ENCODE measurements around the gene CNTN1. TPM values are rescaled to one million over a fixed set of nuclear protein-coding genes. Genes with fewer than 3 reads are reported as not detected.

Gene CNTN1
- total RNA-seq, 3 donors from 2014 or later: 0.38 to 6.9 (median 1.3) TPM

- Histone ChIP-seq H3K9me3 (no peaks in the 10 kb centered on the region), H3K4me1 (ENCODE audit: low read depth) (no peaks in the 10 kb centered on the region), H3K4me3 (no peak overlapping the region), H3K36me3 (ENCODE audit: low read depth) (no peaks in the 10 kb centered on the region)
- TF ChIP-seq CTCF (IDR thresholded peaks at IDR 0.05): no peak
- intact Hi-C loops (cut with DNase I, micrococcal nuclease): no loop called here
- DNase-seq (no peak), ATAC-seq (no peak)
Measured at GRCh38 chr12:40911676-40912075, 219.4 kb downstream of the CNTN1 start.

DNA sequence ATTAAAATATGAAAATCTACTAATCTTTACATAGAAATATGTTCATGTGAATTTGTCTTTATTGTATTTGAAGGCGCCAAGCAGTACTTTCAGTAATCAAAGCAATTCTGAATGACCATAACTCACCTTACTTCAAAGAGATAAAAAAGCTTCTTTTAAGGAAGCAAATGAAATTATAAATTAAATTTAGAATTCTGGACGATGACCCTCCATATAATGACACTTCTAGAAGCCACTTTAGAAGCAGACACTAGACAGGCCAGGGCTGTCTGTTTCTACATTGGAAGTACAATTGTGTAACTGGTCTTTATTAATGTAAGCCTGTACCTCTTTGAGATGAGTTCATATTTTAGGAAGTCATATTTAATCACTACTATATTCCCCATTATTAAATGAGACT lies 222.9 kb downstream of the CNTN1 start:
- no peak for TF ChIP-seq CTCF (IDR thresholded peaks at IDR 0.05)
- Histone ChIP-seq H3K36me3 (ENCODE audit: low read depth) (no peaks in the 10 kb centered on the region), H3K9me3 (no peaks in the 10 kb centered on the region), H3K4me3 (no peak overlapping the region), H3K4me1 (ENCODE audit: low read depth) (no peaks in the 10 kb centered on the region)
- DNase-seq (no peak), ATAC-seq (no peak)
- intact Hi-C loops (cut with DNase I, micrococcal nuclease): no loop called here

DNA sequence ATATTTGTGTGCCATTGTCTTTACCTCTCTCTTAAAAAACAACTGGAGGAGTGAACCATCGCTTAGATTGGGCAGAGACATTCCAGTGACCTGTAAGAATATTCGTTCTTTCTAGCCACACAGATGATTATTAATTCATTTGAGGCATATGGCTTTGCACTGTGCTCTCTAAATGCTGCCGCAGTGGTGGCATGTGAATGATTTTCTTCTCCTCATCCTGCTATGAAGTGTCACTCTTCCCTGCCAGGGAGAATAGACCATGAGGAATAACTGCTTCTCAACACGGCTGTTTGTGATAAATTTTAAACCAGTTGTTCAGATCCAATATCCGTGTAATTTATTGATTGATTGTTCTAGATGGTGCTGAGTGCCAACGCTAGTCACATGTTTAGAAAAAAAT lies 225.3 kb downstream of the CNTN1 start:
- H3K4me3 ChIP-seq: no peak overlapping the region
- ATAC-seq (no peak), DNase-seq (no peak)
- no peaks in the 10 kb centered on the region for H3K36me3 ChIP-seq (ENCODE audit: low read depth)
- H3K4me1 ChIP-seq (ENCODE audit: low read depth): no peaks in the 10 kb centered on the region
- no peak for TF ChIP-seq CTCF (IDR thresholded peaks at IDR 0.05)
- no peaks in the 10 kb centered on the region for H3K9me3 ChIP-seq
- intact Hi-C loops (cut with DNase I, micrococcal nuclease): no loop called here

GRCh38 chr12:40921563-40922163 lies 229.4 kb downstream of the CNTN1 start:
- Histone ChIP-seq H3K36me3 (ENCODE audit: low read depth) (no peaks in the 10 kb centered on the region), H3K4me3 (no peak overlapping the region), H3K9me3 (no peaks in the 10 kb centered on the region), H3K4me1 (ENCODE audit: low read depth) (no peaks in the 10 kb centered on the region)
- DNase-seq: no peak
- ATAC-seq: no peak
- intact Hi-C loops (cut with DNase I, micrococcal nuclease): loop anchor here (5.0 kb wide), 2 partner anchors 294 to 299 kb away; no protein-coding TSS in a partner anchor
- TF ChIP-seq CTCF (IDR thresholded peaks at IDR 0.05): peak; percentile 23

DNA sequence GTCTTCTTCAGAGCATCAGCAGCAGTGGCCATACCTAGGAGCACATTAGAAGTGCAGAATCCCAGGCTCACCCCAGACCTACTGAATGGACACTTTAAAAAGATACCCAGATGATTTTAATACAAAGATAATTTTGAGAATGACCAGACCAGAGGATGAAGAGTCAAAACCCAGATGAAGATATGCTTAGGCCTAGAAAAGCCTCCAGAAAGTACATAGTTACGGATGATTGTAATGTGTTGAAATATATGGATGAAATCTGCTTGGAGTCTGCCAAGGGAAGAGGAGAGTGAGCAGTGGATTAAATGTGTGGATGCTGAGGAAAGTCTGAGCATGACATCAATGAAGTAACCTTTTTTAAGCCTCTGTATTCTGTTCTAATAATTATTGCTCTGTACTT lies 245.7 kb downstream of the CNTN1 start:
- intact Hi-C loops (cut with DNase I, micrococcal nuclease): no loop called here

More for the DNA sequence above, 245.7 kb downstream of the CNTN1 start:
- H3K4me1 ChIP-seq (ENCODE audit: low read depth): no peaks in the 10 kb centered on the region
- DNase-seq: no peak
- no peak for TF ChIP-seq CTCF (IDR thresholded peaks at IDR 0.05)
- no peaks in the 10 kb centered on the region for H3K9me3 ChIP-seq
- no peak for ATAC-seq
- H3K36me3 ChIP-seq (ENCODE audit: low read depth): no peaks in the 10 kb centered on the region
- no peak overlapping the region for H3K4me3 ChIP-seq
